GM21737 (cell line): ENCODE measurements around the gene TRNP1.
"Not testable (repeated sequence)": the region's sequence is repeated elsewhere in the genome, so short reads cannot be mapped to it uniquely, and the experiment has no call there.

Experiments
- ATAC-seq: cut with Tn5 transposase; IDR thresholded peaks from one replicate; pipeline ENCODE4 v1.9.1; 2021; ENCODE audit warnings: mild to moderate bottlenecking, moderate library complexity; ENCODE audit not compliant: unreplicated experiment

The TRNP1 gene, protein sequence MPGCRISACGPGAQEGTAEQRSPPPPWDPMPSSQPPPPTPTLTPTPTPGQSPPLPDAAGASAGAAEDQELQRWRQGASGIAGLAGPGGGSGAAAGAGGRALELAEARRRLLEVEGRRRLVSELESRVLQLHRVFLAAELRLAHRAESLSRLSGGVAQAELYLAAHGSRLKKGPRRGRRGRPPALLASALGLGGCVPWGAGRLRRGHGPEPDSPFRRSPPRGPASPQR

DNA sequence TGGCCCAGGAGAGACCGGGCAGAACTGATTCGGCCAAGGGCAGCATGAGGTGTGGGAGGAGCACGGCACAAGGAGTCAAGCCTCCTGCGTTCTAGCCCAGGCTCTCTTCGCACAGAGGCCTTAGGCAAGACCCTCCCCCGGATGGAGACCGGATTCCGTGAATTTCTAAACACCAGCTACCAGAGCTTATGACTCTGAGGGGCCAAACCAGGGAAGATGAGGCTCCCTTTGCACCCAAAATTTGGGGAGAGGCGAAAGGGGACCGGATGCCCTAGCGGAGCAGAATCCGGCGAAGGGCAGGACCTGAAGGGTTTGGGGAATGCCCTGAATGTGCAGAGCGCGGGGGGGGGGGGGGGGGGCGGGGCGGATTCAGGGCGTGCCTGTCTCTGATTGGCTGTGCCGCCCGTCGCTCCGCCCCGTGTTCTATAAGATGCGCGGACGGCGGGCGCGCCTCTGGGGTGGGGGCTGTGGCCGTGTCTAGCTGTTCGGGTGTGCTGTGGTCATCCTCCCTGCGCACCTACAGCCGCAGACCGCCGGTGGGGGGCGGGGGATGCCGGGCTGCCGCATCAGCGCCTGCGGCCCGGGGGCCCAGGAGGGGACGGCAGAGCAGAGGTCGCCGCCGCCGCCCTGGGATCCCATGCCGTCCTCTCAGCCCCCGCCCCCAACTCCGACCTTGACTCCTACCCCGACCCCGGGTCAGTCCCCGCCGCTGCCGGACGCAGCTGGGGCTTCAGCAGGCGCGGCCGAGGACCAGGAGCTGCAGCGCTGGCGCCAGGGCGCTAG lies at the start of gene TRNP1:
TSS of gene TRNP1 (plus strand) at position 456 of the 783 bp plus-strand sequence. CDS start at position 551, 95 bp downstream.
- no peak for ATAC-seq

DNA sequence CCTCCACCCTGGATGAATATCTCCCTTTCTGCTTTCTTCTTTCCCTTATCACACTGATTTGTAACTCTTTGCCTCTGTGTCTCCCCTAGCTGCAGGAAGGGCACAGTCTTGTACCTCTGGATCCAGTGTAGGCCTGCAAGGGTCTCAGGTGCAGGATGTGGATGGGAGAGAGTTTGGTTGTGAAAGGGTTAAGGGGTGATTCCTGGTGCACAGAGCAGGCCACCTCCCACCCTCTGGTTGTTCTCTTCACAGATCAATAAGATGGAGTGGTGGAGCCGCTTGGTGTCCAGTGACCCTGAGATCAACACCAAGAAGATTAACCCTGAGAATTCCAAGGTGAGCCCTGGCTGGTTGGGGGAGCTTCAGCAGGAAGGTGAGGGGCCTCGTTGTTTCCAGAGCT lies 48.4 kb upstream of the TRNP1 start:
- ATAC-seq: no peak

DNA sequence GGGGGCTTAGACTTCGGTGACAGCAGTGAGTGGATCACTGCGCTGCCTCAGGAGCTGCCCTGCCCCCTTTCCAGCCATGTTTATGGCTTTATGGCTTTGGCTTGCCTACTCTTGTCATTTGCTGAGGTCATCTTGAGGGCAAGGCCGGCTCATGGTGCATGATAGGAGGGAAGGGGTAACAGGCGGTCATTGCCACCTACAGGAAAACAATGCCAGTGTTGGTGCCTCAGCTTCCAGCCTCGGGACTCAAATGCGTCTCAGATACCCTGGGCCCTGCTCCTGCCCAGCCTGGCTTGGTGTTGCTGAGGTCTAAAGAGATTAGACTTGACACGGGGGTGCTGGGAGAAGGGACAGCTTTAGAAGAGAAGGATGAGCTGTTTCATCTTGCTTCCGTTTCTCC lies 47.8 kb upstream of the TRNP1 start:
- no peak for ATAC-seq

DNA sequence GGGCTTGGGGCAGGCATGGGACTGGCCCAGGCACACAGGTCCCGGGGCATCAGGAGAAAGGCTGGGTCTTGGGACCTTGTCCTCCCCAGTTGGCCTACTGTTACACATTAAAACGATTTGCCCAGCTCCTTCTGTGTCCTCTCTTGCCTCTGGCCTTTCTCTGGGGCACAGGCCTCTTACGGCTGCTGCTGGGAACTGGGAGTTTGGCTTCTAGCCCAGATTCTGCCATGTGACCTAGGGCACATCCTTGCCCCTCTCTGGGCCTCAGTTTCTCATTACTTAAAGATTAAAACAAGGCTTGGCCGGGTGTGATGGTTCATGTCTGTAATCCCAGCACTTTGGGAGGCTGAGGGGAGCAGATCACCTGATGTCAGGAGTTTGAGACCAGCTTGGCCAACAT lies 47.2 kb upstream of the TRNP1 start:
- no peak for ATAC-seq

DNA sequence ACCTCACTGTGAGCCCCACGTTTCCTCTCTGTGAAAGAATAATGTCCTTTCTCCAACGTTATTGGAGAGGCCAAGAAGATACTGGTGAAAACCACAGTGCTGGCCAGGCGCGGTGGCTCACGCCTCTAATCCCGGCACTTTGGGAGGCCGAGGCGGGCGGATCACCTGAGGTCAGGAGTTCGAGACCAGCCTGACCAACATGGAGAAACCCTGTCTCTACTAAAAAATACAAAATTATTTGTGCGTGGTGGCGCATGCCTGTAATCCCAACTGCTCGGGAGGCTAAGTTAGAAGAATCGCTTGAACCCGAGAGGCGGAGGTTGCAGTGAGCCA lies 44.8 kb upstream of the TRNP1 start:
- not testable (repeated sequence) for ATAC-seq

DNA sequence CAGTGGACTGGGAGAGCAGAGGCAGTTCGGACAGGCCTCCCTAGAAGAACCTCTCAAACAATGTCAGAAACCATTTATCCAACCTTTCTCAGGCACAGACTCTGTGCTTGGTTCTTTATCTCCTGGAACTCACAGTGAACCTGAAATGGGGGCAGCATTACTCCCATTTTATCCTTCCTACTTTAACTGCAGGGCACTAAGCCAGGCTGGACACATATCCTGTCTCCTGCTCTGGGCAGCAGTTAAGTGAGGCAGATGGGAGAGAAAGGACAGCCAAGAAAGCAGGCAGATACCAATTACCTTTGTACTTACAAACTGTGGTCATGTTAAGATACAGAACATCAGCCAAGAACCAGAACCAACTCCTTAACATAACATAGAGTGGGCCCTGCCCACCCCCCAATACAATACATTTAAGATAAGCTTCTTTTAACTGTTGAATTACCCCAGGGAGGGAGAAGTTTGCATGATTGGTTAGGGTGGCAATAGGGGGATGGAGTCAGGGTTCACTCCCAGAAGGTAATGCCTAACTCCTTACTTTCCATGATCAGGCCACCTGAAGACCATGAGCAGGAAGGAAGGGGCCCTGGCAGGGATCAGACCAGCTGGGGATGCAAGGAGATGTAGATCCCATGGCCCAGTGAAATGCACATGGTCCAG lies 44.1 kb upstream of the TRNP1 start:
- ATAC-seq: no peak

DNA sequence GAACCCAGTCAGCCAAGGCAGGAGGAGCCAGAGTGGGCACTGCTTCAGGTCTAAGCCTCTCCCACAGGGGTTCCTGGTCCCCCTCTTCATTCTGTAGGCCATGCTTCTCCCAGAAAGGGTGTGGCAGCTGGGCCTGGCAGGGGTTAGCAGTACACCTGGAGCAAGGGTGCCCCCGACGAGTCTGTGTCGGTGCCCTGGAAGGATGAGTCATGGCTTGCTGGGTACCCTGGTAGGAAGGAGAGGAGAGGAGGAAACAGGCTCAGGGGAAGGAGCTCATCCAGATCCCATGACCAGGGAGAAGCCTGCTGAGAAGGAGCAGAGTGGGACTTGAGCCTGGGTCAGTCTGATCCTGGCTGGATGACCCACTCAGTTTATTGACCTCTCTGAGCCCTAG lies 43.6 kb upstream of the TRNP1 start:
- no peak for ATAC-seq

DNA sequence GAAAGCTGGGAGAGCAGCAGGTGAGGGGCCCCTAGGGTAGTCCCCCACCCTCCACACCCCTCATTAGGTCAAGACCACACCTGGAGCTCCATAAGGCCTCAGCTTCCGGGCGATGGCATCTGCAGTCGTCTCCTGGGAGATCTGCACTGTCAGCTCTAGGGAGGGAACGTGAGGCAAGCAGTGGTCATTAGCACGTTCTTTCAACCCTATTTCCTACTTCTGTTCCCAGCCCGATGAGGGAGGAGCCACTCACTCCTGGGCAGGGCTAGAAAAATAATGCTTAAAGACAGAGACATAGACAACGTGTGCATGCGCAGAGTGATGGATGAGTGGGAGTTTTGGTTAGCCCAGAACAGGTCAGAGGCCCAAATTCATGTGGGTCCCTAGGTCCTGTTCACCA lies 42.9 kb upstream of the TRNP1 start:
- no peak for ATAC-seq

DNA sequence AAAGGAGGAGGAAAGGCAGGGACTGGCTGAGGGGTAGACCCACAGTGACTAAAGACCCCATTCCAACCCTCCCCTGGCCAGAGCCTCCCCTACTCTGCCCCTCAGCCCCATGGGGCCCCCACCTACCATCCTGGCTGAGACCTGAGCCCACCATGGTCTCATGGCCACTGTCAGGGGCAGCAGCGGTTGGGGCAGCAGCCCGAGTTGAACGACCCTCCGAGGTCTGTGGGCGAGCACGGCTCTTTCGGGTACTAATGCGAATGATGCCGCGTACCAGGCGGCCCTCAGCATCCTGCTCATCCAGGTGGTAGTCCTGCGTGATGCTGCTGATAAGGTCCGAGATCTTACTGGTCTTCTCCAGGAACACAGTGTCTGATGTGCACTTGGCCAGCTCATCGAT lies 42.3 kb upstream of the TRNP1 start:
- no peak for ATAC-seq

DNA sequence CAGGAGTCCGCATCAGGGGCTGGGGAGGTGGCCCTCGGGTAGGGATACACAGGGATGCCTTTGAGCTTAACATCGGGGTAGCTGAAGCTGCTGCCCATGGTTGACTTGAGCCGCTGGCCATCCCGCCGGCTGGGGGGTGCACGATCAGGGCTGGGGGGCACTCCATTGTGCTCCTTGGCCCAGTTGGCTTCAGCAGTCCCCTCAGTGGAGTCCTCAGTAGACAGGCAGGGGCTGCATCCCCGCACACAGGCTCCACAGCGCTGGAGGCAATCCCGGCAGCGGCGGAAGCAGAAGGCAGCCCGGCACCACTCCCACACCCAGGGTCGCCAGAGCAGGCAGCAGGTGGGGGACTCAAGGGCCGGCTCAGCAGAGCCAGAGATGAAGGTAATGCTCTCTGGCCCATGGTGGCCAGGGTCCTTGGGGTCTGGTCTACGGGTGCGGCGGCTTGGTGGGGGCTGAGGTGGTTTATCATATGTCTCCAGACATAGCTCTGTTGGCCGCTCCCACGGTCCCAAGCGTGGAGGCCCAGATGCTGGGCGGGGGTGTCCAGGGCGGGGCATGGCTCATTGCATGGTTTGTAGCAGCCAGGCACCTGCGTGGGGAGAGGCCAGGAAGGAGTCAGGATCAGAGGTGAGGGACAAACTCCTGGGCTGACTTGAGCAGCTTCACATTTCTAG lies 41.5 kb upstream of the TRNP1 start:
- no peak for ATAC-seq

DNA sequence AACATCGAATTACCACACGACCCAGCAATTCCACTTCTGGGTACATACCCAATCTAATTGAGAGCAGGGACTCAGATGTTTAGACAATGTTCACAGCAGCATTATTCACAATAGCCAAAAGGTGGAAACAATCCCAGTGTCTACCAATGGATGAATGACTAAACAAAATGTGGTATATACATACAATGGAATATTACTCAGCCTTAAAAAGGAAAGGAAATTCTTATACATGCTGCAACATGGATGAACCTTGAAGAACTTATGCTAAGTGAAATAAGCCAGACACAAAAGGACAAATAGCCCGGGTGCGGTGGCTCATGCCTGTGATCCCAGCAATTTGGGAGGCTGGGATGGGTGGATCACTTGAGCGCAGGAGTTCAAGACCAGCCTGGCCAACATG lies 40.1 kb upstream of the TRNP1 start:
- ATAC-seq: no peak

DNA sequence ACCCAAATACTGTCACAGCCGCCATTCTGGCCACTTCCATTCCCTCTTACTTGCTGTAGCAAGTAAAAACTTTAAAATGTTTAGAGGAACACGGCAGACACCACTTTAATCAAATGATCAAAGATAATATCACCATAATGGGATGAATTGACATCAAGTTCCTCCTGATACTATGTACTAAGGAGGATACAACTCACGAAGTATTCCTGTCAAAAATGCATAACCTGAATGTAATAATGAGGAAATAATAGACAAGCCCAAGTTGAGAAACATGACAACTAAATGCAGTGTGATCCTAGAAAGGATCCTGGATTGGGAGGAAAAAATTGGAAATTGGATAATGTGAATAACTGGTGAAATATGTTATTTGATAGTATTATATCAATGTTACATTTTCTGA lies 37.2 kb upstream of the TRNP1 start:
- ATAC-seq: no peak

DNA sequence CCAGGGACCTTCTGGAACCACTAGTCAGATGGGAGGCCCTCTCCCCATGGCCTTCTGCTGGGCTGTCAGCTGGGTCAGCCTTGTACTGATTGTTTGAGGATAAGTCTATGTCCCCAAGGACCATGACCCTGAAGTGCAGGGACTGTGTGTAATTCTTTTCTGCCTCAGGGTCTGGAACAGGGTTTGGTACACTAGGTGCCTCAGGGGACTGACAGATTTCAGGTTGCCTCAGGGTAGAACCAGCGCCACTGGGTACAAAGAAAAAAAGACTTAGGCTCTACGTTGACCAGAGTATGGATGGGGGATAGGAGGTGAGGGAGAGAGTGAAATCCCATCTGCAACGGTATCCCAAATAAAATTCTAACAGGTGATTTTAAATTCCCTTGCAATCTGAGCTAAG lies 36.2 kb upstream of the TRNP1 start:
- no peak for ATAC-seq

DNA sequence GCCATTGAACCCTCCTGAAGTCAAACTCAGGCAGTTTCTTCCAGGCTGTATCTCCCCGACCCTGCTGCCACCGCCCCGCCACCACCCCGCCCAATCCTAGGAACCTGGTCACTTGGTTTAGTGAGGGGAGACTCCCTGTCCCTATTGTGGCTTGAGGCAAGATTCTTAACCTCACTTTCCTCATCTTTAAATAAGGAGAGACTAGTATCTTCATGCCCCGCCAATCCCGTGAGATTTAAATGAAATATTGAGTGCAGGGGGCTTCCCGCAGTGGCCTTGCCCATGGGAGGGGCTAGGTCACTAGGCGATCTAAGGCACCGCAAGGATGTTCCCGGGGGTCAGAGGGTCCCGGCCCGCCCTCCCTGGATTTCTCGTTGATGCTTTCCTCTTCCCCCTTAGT lies 34.2 kb upstream of the TRNP1 start:
- no peak for ATAC-seq

DNA sequence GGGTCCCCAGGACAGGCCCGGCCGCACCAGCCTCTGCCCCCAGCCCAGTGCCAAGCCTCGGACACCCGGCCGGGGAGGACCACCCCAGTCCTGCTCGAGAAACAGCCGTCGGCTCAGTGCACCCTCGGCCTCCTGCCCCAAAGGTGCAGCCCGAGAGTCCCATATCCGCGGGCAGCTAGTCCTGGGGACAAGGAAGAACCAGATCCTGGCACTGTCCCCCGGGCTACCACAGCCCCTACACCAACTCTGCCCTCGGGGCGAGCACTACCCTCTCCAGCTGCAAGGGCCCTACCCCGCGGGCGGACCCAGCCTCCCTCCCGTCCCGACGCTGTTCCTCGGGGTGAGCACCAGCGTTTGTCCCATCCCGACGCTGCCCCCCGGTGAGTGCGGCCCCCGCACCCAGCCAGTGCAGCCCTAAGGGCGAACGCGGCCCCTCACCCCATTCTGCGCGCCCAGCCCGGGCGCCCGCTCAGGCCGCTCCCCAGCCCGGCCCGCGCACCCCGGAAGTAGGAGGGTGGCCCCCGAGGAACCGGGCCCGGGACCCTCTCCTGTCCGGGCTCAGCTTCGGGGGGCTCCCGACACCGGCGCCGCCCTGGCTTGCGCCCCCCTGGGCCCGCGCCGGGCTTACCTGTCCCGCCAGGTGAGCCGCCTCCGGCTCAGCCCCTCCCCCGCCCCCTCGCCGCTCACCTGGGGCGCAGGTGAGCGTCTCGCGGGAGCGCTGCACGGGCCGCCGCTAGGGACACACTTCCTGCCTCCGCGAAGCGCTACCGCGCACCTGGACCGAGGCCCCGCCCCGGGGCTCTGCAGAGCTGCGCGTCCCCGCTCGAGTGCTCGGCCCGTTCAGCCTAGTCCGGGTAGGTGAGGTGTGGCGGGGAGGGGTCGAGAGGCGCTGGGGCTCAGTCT lies 33.5 kb upstream of the TRNP1 start, which contains the start of gene KDF1:
TSS of gene KDF1 (minus strand) at position 747 of the 903 bp plus-strand sequence. CDS start 8,088 bp downstream, outside the sequence.
- ATAC-seq: no peak

DNA sequence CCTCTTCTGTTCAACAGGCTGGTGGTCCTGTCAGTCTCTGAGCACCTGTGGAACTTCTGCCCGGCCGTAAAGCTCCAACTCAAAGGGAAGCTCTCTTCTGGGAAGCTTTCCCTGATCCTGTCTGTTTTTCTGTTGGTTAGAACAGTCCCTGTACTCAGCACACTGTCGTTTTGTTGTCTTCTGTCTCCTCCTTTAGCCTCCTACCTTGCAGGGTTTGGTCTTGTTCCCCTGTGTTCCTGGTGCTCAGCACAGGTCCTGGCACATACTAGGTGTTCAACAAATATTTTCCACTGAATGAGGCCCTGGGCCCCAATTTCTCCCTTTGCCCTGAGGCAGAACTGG lies 32.9 kb upstream of the TRNP1 start:
- ATAC-seq: no peak

DNA sequence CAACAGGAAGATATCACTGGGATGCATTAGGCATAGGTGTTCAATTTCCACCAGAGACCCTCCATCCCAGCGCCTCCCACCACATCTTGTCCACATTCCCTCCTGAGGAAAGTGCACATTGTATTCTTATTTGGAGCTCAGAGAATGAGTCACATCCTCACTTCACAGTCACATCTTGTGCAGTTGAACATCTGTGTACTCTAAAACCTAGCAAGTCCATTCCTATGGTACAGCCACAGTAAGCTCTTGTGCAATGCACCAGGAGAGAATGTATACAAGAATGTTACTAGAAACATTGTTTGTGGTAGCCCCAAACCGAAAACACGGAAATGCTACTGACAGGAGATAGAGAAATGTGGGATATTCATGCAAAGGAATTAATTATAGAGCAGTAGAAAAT lies 31.7 kb upstream of the TRNP1 start:
- ATAC-seq: no peak

DNA sequence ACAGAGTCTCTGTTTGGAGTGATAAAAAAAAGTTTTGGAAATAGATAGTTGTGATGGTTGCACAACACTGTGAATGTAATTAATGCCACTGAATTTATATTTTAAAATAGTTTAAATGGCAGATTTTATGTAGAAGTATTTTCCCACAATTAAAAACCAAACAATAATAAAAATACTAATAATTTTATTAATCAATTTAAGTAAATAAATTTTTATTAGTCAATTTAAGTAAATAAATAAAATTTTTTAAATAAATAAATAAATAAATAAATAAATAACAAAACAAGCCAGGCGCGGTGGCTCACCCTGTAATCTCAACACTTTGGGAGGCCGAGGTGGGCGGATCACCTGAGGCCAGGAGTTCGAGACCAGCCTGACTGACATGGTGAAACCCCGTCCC lies 28.3 kb upstream of the TRNP1 start:
- ATAC-seq: no peak

DNA sequence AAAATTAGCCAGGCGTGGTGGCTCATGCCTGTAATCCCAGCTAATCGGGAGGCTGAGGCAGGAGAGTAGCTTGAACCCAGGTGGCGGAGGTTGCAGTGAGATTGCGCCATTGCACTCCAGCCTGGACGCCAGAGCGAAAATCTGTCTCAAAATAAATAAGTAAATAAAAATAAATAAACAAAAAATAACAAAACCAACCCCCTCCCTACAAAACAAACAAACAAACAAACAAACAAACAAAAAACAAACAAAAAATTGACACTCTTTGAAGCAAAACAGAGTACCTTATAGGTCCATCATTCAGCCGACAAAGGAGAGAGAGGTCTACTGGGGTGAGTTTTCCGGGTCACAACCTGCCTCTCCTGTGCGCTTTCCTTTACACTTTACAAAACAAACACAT lies 27.9 kb upstream of the TRNP1 start:
- no peak for ATAC-seq

DNA sequence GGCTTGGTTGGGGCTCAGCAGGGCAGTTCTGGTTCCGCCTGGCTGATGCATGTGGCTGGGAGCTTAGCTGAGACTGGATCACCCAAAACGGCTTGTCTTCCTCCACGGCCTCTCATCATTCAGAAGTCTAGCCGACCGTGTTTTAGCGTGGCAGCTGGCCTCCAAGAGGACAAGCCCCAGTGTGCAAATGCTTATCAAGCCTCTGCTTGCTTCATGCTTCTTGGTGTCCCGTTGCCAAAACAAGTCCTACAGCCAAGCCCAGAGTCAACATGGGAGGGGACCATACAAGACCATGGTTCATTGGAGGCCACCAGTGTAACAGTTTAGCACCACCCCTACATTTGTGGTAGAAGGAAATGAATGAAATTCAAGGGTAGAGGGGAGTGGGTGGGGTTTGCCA lies 22.7 kb upstream of the TRNP1 start:
- no peak for ATAC-seq

DNA sequence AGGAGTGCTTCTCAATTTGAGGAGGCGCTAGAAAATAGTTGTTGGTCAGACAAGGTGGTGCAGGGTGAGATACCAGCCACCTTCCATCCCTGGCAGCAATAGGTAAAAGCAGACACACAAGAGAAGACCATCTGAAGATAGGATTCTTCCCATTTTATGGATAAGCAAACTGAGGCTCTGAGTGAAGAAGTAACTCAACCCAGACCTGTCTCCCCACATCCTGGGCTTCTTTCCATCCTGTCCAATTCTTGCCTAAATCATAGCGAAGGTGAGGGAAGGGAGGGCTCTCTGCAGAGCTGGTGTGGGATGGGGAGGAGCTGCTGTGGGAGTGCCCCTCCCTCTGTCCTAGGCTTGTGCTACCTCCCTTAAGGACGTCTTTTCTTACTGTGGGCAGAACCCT lies 21.9 kb upstream of the TRNP1 start:
- no peak for ATAC-seq
